ENCODE measurements around the gene CD55. TPM values are rescaled to one million over a fixed set of nuclear protein-coding genes. Genes with fewer than 3 reads are reported as not detected.
A peak's percentile ranks its signal among the peaks of the same experiment; 100 is the strongest.

Gene CD55
- total RNA-seq, 1 experiment from 2014 or later, result 0.71 TPM

DNA sequence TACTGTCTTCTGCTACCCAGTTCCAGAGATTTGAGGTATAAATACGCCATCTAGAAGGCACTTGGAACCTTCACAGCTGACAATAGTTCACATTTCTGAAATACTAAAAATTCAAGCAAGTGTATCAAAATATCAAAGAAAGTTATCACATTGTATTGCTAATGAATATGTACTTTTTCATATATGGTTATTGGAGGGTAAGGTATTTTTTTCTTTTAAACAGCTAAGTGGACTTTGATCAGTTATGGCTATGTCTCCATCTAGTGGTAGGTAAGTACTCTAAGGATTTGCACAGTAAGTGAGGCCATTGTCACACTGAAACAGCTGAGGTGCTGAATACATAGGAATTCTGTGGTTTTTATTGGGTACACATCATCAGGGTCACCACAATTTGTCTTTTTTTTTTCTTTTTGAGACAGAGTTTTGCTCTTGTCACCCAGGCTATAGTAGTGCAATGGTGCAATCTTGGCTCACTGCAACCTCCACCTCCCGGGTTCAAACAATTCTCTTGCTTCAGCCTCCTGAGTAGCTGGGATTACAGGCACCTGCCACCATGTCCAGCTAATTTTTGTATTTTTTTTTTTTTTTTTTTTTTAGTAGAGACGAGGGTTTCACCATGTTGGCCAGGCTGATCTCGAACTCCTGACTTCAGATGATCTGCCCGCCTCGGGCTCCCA is 83.5 kb downstream of the CD55 start:
- Histone ChIP-seq H3K4me3 (ENCODE audit: low read depth, low read length, poor library complexity, severe bottlenecking) (no peak overlapping the region), H3K4me1 (ENCODE audit: insufficient read depth, low read length, poor library complexity, severe bottlenecking) (no peaks in the 10 kb centered on the region), H3K27me3 (replicated peaks; ENCODE audit: insufficient read depth, low read depth, low read length, poor library complexity) (peaks cover 8% of the 10 kb centered on the region), H3K9me3 (ENCODE audit: low read depth, low read length, poor library complexity, severe bottlenecking) (no peaks in the 10 kb centered on the region), H3K27ac (ENCODE audit: low read depth, low read length, poor library complexity, severe bottlenecking) (no peak overlapping the region), H3K36me3 (ENCODE audit: insufficient read depth, low read length, poor library complexity, severe bottlenecking) (no peaks in the 10 kb centered on the region)
- TF ChIP-seq, protein P1, sequence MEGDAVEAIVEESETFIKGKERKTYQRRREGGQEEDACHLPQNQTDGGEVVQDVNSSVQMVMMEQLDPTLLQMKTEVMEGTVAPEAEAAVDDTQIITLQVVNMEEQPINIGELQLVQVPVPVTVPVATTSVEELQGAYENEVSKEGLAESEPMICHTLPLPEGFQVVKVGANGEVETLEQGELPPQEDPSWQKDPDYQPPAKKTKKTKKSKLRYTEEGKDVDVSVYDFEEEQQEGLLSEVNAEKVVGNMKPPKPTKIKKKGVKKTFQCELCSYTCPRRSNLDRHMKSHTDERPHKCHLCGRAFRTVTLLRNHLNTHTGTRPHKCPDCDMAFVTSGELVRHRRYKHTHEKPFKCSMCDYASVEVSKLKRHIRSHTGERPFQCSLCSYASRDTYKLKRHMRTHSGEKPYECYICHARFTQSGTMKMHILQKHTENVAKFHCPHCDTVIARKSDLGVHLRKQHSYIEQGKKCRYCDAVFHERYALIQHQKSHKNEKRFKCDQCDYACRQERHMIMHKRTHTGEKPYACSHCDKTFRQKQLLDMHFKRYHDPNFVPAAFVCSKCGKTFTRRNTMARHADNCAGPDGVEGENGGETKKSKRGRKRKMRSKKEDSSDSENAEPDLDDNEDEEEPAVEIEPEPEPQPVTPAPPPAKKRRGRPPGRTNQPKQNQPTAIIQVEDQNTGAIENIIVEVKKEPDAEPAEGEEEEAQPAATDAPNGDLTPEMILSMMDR (conservative IDR thresholded peaks at IDR 0.05; ENCODE audit: low read depth, low read length), result peak; percentile 80
- TF ChIP-seq EZH2 (IDR thresholded peaks at IDR 0.05; ENCODE audit: borderline replicate concordance, low read depth, low read length, poor library complexity, severe bottlenecking), result no peak
- peak; percentile 58 for DNase-seq (ENCODE audit: low spot score)
- POLR2A ChIA-PET (ENCODE audit: low non-redundant PET), result interaction anchor here (0.8 kb wide), 1 partner anchor 9 kb away, joined by 9 read pairs; no protein-coding TSS in a partner anchor
- no TSS peak for BruUV-seq (replicated peaks)
- CTCF ChIA-PET, result interaction anchor here (1.4 kb wide), 1 partner anchor 320 kb away, joined by 16 read pairs; no protein-coding TSS in a partner anchor
- intact Hi-C loops (cut with micrococcal nuclease; ENCODE audit: unreplicated experiment), result loop anchor here (1.0 to 5.0 kb wide), 2 partner anchors 92 to 321 kb away; partner anchors contain the start of gene CR1

DNA sequence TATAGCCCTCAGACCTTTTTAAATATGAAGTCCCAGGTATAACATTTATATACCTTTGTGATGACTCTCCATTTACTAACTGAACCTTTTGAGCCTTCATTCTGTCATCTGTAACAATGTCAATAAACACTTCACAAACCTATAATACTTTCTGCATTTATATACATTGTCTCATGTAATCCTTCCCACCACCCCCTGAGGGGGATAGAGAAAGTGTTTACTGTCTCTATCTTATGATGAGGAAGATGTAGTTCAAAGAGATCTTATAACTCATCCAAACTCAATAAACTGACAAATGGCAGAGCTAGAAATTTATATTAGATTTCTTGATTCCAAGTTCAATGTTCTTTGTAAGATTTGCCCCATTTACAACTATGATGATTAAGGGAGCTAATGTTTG is 84.3 kb downstream of the CD55 start:
- Histone ChIP-seq H3K9me3 (ENCODE audit: low read depth, low read length, poor library complexity, severe bottlenecking) (no peaks in the 10 kb centered on the region), H3K27ac (ENCODE audit: low read depth, low read length, poor library complexity, severe bottlenecking) (no peak overlapping the region), H3K36me3 (ENCODE audit: insufficient read depth, low read length, poor library complexity, severe bottlenecking) (no peaks in the 10 kb centered on the region), H3K4me1 (ENCODE audit: insufficient read depth, low read length, poor library complexity, severe bottlenecking) (no peaks in the 10 kb centered on the region), H3K27me3 (replicated peaks; ENCODE audit: insufficient read depth, low read depth, low read length, poor library complexity) (peaks cover 4% of the 10 kb centered on the region), H3K4me3 (ENCODE audit: low read depth, low read length, poor library complexity, severe bottlenecking) (no peak overlapping the region)
- ChIA-PET CTCF (interaction anchor here (1.4 kb wide), 1 partner anchor 321 kb away, joined by 16 read pairs; no protein-coding TSS in a partner anchor), POLR2A (ENCODE audit: low non-redundant PET) (no interaction called here)
- intact Hi-C loops (cut with micrococcal nuclease; ENCODE audit: unreplicated experiment), result loop anchor here (1.0 to 5.0 kb wide), 2 partner anchors 91 to 322 kb away; partner anchors contain the start of gene CR1
- TF ChIP-seq, protein P1 (conservative IDR thresholded peaks at IDR 0.05; ENCODE audit: low read depth, low read length), result no peak
- no peak for TF ChIP-seq EZH2 (IDR thresholded peaks at IDR 0.05; ENCODE audit: borderline replicate concordance, low read depth, low read length, poor library complexity, severe bottlenecking)
- no TSS peak for BruUV-seq (replicated peaks)
- DNase-seq (ENCODE audit: low spot score), result no peak

DNA sequence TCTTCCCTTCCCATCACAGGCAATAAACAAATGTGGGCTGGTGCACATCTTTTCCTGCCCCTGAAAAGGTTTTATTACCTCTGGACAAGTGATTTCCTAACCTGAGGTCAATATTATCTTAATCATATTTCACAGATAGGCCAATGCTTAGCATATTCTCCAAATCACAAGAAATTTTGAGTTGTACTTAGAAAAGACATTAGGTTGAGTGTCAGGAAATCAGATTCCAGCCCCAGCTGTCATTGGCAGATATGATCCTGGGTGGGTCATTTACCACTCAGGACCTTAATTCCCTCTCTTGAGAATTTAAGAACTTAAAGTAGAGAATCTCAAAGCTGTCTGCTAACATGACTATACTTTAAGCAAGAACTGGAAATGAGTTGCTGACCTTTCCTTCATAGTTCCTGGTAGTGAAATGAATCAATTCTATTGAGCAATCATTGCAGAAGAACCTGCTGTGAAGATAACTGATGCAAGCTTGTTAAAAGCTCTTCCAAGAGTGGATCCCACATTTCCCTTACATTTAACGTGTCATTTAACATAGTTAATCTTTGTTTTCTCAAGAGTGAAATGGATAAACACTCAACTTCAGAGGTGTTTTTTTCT is 86.3 kb downstream of the CD55 start:
- Histone ChIP-seq H3K36me3 (ENCODE audit: insufficient read depth, low read length, poor library complexity, severe bottlenecking) (no peaks in the 10 kb centered on the region), H3K4me1 (ENCODE audit: insufficient read depth, low read length, poor library complexity, severe bottlenecking) (no peaks in the 10 kb centered on the region), H3K27me3 (replicated peaks; ENCODE audit: insufficient read depth, low read depth, low read length, poor library complexity) (peaks cover 4% of the 10 kb centered on the region), H3K27ac (ENCODE audit: low read depth, low read length, poor library complexity, severe bottlenecking) (no peak overlapping the region), H3K4me3 (ENCODE audit: low read depth, low read length, poor library complexity, severe bottlenecking) (no peak overlapping the region), H3K9me3 (ENCODE audit: low read depth, low read length, poor library complexity, severe bottlenecking) (no peaks in the 10 kb centered on the region)
- DNase-seq (ENCODE audit: low spot score), result peak; percentile 1
- POLR2A ChIA-PET (ENCODE audit: low non-redundant PET), result no interaction called here
- intact Hi-C loops (cut with micrococcal nuclease; ENCODE audit: unreplicated experiment), result loop anchor here (5.0 kb wide), 1 partner anchor 90 kb away; the partner anchor contains the start of gene CR1
- TF ChIP-seq, protein P1 (conservative IDR thresholded peaks at IDR 0.05; ENCODE audit: low read depth, low read length), result no peak
- no peak for TF ChIP-seq EZH2 (IDR thresholded peaks at IDR 0.05; ENCODE audit: borderline replicate concordance, low read depth, low read length, poor library complexity, severe bottlenecking)
- CTCF ChIA-PET, result no interaction called here
- BruUV-seq (replicated peaks), result no TSS peak

Other genes starting within 250 kb of the CD55 start
- not detected in 2 replicates for gene C4BPB, start 232.8 kb upstream of the CD55 start, total RNA-seq (2021)
- not detected in 2 replicates for gene C4BPA, start 217.4 kb upstream of the CD55 start, total RNA-seq (2021)
- not detected in 2 replicates for gene CR2, start 132.7 kb downstream of the CD55 start, total RNA-seq (2021)
- gene CR1, start 174.5 kb downstream of the CD55 start, total RNA-seq (2021), result not detected in 2 replicates